Esophagus squamous epithelium (tissue), 5 donors: Measurements from ENCODE around the gene DSTYK. TPM values are rescaled to one million over a fixed set of nuclear protein-coding genes. Genes with fewer than 3 reads are reported as not detected.

Source experiments
- DNase-seq: peaks from one replicate; lab custom pipeline; 2025; lab: John Stamatoyannopoulos, UW
- H3K27ac ChIP-seq, 4 donors: fragments of 200-600 bp; sonication (generic); one replicate each; pipeline ENCODE4 v1.5.1; 2016 to 2019; ENCODE audit warnings: mild to moderate bottlenecking in 1 of 4
- H3K27me3 ChIP-seq, 4 donors: fragments of 200-600 bp; sonication (generic); 1 replicate in 3 of 4; 2 replicates in 1 of 4; pipeline versions ENCODE4 v1.5.1 to v1.6.0; 2017 to 2021; ENCODE audit warnings: antibody characterized with exemption in 1 of 4
- H3K36me3 ChIP-seq, 3 donors: fragments of 200-600 bp; sonication (generic); one replicate each; pipeline ENCODE4 v1.5.1; 2016 to 2019
- H3K4me1 ChIP-seq, 3 donors: fragments of 200-600 bp; sonication (generic); one replicate each; pipeline ENCODE4 v1.5.1; 2017 to 2019
- H3K4me3 ChIP-seq, 4 donors: fragments of 200-600 bp; sonication (generic); 1 replicate in 3 of 4; 2 replicates in 1 of 4; pipeline ENCODE4 v1.5.1; 2016 to 2019; ENCODE audit warnings: mild to moderate bottlenecking in 2 of 4, moderate library complexity in 1 of 4
- H3K9me3 ChIP-seq, 3 donors: fragments of 200-600 bp; sonication (generic); one replicate each; pipeline ENCODE4 v1.5.1; 2016 to 2019
- CTCF ChIP-seq, 6 experiments: fragments of 450-650 bp in 4 of 6; fragments of 200-600 bp in 2 of 6; sonication (generic) in 2 of 6; IDR thresholded peaks; one replicate each; pipeline ENCODE4 v1.5.1; 2016 to 2019; ENCODE audit warnings: antibody characterized with exemption in 6 of 6, mild to moderate bottlenecking in 4 of 6, moderate library complexity in 4 of 6
- POLR2A ChIP-seq, 4 donors: fragments of 450-650 bp; IDR thresholded peaks; one replicate each; pipeline ENCODE4 v1.6.1; 2017; ENCODE audit warnings: antibody characterized with exemption in 4 of 4, mild to moderate bottlenecking in 4 of 4, moderate library complexity in 3 of 4
- intact Hi-C: fragments of 100-400 bp; cut with DNase I; formaldehyde crosslinking; loops from one replicate; pipeline ENCODE4 v1.15.0; 2022
- total RNA-seq, 4 donors: library from RNA; depleted of rRNA; stranded (reverse); fragments of >200 nt; gene quantifications; one replicate each; pipeline ENCODE4 v1.1.0, GENCODE V29; 2016
- donor health status: DM: yes; HTN: yes; CAD: no.

The DSTYK gene
- total RNA-seq, 4 donors from 2014 or later, result 6.5 to 10.9 (median 6.9) TPM

GRCh38 chr1:205095422-205095821, 116.1 kb downstream of the DSTYK start:
- Histone ChIP-seq H3K4me1 (no peaks in the 10 kb centered on the region), H3K36me3 (peaks cover 19 to 98% (median 48%) of the 10 kb centered on the region in 3 donors), H3K27me3 (no peaks in the 10 kb centered on the region), H3K4me3 (no peak overlapping the region), H3K9me3 (no peaks in the 10 kb centered on the region), H3K27ac (no peak overlapping the region)
- intact Hi-C loops, result no loop called here
- no peak for DNase-seq
- TF ChIP-seq CTCF (IDR thresholded peaks at IDR 0.05) (no peak), POLR2A (IDR thresholded peaks at IDR 0.05) (no peak)

Other genes with a start within 250 kb of the DSTYK start
- under 1 TPM in 1 of 4 donors, not detected in 3; 0.19 TPM for gene CNTN2, start 168.5 kb downstream of the DSTYK start, total RNA-seq
- 1 to 10 TPM; 1.4 to 2.2 (median 1.8) TPM for gene TMEM81, start 127.2 kb downstream of the DSTYK start, total RNA-seq
- 10 to 100 TPM in 3 of 4 donors, 1 to 10 TPM in 1; 7.0 to 36.7 (median 12.2) TPM for gene RBBP5, start 89.7 kb downstream of the DSTYK start, total RNA-seq
- 1 to 10 TPM in 1 of 4 donors, under 1 TPM in 3; 0.76 to 1.9 (median 0.91) TPM for gene TMCC2, start 16.2 kb upstream of the DSTYK start, total RNA-seq
- 10 to 100 TPM; 15.8 to 32.0 (median 21.4) TPM for gene NUAK2, start 110.0 kb upstream of the DSTYK start, total RNA-seq
- 1 to 10 TPM in 3 of 4 donors, under 1 TPM in 1; 0.97 to 4.4 (median 2.1) TPM for gene KLHDC8A, start 145.2 kb upstream of the DSTYK start, total RNA-seq
- gene LEMD1, start 210.4 kb upstream of the DSTYK start, total RNA-seq, result 1 to 10 TPM in 3 of 4 donors, not detected in 1; 1.1 to 1.4 (median 1.3) TPM
- 1 to 10 TPM in 2 of 4 donors, under 1 TPM in 2; 0.29 to 2.3 (median 0.99) TPM for gene BLACAT1, start 244.3 kb upstream of the DSTYK start, total RNA-seq